ENCODE measurements around the gene C11orf86.

Gene C11orf86

DNA sequence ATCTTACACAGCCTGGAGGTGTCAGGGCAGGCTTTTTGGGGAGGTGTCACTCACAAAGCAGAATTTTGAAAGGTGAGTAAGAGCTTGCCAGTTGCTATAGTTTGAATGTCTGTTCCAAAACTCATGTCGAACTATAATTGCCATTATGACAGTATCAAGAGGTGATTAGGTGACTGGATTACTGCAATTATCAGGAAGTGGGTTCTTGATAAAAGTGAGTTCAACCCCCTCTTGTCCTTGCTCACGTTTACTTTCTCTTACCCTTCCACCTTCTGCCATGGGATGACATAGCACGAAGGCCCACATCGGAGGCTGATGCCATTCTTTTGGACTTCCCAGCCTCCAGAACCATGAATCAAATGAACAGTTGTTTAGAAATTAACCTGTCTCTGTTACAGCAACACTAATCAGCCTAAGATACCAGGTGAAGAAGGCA lies 4.7 kb upstream of the C11orf86 start:
- H3K4me1 ChIP-seq (ENCODE audit: control insufficient read depth, low read length): no peaks in the 10 kb centered on the region
- no peaks in the 10 kb centered on the region for H3F3A ChIP-seq (ENCODE audit: control insufficient read depth, insufficient read depth)
- H3K27ac ChIP-seq (ENCODE audit: low read depth, low read length): no peak overlapping the region
- no peaks in the 10 kb centered on the region for H3K36me3 ChIP-seq (ENCODE audit: control insufficient read depth, low read length)
- H4K20me1 ChIP-seq (ENCODE audit: control insufficient read depth, insufficient read depth, low read depth, low read length): no peaks in the 10 kb centered on the region
- peaks cover 10% of the 10 kb centered on the region; the same call in 1 of the 2 replicates for H3K27me3 ChIP-seq (ENCODE audit: control insufficient read depth, low read length)
- H3K4me2 ChIP-seq (ENCODE audit: low read length): no peak overlapping the region
- H3K79me2 ChIP-seq (ENCODE audit: control insufficient read depth, low read length): no peaks in the 10 kb centered on the region
- no peak overlapping the region for H3K4me3 ChIP-seq (ENCODE audit: low read length)
- no peaks in the 10 kb centered on the region for H3K9me2 ChIP-seq (replicated peaks; ENCODE audit: control insufficient read depth, low read length)
- TF ChIP-seq EZH2phosphoT487 (IDR thresholded peaks at IDR 0.05; ENCODE audit: borderline replicate concordance, low read length): no peak
- TF ChIP-seq, protein P1, sequence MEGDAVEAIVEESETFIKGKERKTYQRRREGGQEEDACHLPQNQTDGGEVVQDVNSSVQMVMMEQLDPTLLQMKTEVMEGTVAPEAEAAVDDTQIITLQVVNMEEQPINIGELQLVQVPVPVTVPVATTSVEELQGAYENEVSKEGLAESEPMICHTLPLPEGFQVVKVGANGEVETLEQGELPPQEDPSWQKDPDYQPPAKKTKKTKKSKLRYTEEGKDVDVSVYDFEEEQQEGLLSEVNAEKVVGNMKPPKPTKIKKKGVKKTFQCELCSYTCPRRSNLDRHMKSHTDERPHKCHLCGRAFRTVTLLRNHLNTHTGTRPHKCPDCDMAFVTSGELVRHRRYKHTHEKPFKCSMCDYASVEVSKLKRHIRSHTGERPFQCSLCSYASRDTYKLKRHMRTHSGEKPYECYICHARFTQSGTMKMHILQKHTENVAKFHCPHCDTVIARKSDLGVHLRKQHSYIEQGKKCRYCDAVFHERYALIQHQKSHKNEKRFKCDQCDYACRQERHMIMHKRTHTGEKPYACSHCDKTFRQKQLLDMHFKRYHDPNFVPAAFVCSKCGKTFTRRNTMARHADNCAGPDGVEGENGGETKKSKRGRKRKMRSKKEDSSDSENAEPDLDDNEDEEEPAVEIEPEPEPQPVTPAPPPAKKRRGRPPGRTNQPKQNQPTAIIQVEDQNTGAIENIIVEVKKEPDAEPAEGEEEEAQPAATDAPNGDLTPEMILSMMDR (IDR thresholded peaks at IDR 0.05; ENCODE audit: low read depth, low read length, poor library complexity, severe bottlenecking): no peak
- H3K9me3 ChIP-seq (ENCODE audit: control insufficient read depth, insufficient read depth, low read length): no peaks in the 10 kb centered on the region

DNA sequence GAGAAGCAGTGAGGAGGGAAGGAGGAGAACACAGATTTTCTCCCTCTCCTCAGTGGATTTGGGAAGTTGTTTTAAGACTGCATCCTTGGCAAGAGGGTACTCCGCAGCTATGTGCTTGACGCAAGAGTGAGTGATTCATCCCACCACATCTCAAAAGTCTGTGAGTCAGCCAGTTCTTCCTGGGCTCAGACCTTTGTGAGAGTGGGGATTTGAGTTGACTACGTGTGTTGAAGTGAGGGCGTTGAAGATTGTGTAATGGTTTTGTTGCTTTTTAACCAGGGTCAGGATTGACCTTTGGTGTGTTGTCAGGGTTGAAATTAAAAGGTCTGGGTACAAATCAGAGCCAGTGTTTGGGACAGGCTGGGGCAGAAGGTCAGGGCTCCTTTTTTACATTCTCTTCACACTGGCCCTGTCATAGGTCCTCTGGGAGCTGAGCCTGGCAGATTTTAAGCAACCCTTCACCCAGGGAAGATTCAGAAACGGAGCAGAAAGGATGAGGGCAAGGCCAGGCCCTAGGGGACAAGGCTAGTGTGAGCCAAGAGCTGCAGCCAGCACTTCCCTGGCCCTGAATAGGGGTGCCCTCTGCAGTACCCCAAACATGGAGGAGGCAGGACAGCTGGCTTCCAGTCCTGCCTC lies 4.2 kb upstream of the C11orf86 start:
- Histone ChIP-seq H3K79me2 (ENCODE audit: control insufficient read depth, low read length) (no peaks in the 10 kb centered on the region), H3K36me3 (ENCODE audit: control insufficient read depth, low read length) (no peaks in the 10 kb centered on the region), H4K20me1 (ENCODE audit: control insufficient read depth, insufficient read depth, low read depth, low read length) (no peaks in the 10 kb centered on the region), H3F3A (ENCODE audit: control insufficient read depth, insufficient read depth) (no peaks in the 10 kb centered on the region), H3K4me3 (ENCODE audit: low read length) (no peak overlapping the region), H3K9me2 (replicated peaks; ENCODE audit: control insufficient read depth, low read length) (no peaks in the 10 kb centered on the region), H3K27ac (ENCODE audit: low read depth, low read length) (no peak overlapping the region), H3K27me3 (ENCODE audit: control insufficient read depth, low read length) (peaks cover 10% of the 10 kb centered on the region; the same call in 1 of the 2 replicates), H3K4me1 (ENCODE audit: control insufficient read depth, low read length) (no peaks in the 10 kb centered on the region), H3K4me2 (ENCODE audit: low read length) (no peak overlapping the region), H3K9me3 (ENCODE audit: control insufficient read depth, insufficient read depth, low read length) (no peaks in the 10 kb centered on the region)
- no peak for TF ChIP-seq EZH2phosphoT487 (IDR thresholded peaks at IDR 0.05; ENCODE audit: borderline replicate concordance, low read length)
- TF ChIP-seq, protein P1 (IDR thresholded peaks at IDR 0.05; ENCODE audit: low read depth, low read length, poor library complexity, severe bottlenecking): no peak

DNA sequence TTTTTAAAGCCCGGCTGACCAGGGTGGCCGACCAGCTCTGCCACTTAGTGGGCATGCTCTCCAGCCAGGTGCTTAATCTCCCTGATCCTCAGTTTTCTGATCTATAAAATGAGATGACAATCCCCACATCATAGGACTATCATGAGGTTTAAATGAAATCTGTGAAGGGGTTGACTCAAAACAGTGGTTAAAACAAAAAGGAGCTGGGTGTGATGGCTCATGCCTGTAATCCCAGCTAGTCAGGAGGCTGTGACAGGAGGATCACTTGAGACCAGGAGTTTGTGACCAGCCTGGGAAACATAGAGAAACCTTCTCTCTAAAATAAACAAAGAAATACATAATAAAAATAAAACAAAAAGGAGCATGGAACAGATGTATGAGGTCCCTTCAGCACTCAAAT lies 3.6 kb upstream of the C11orf86 start:
- no peak overlapping the region for H3K27ac ChIP-seq (ENCODE audit: low read depth, low read length)
- no peaks in the 10 kb centered on the region for H3K36me3 ChIP-seq (ENCODE audit: control insufficient read depth, low read length)
- H3K27me3 ChIP-seq (ENCODE audit: control insufficient read depth, low read length): peaks cover 10% of the 10 kb centered on the region; the same call in 1 of the 2 replicates
- no peaks in the 10 kb centered on the region for H3K79me2 ChIP-seq (ENCODE audit: control insufficient read depth, low read length)
- no peaks in the 10 kb centered on the region for H4K20me1 ChIP-seq (ENCODE audit: control insufficient read depth, insufficient read depth, low read depth, low read length)
- H3K4me2 ChIP-seq (ENCODE audit: low read length): no peak overlapping the region
- no peaks in the 10 kb centered on the region for H3K4me1 ChIP-seq (ENCODE audit: control insufficient read depth, low read length)
- H3F3A ChIP-seq (ENCODE audit: control insufficient read depth, insufficient read depth): no peaks in the 10 kb centered on the region
- no peaks in the 10 kb centered on the region for H3K9me2 ChIP-seq (replicated peaks; ENCODE audit: control insufficient read depth, low read length)
- TF ChIP-seq, protein P1 (IDR thresholded peaks at IDR 0.05; ENCODE audit: low read depth, low read length, poor library complexity, severe bottlenecking): no peak
- TF ChIP-seq EZH2phosphoT487 (IDR thresholded peaks at IDR 0.05; ENCODE audit: borderline replicate concordance, low read length): no peak
- no peak overlapping the region for H3K4me3 ChIP-seq (ENCODE audit: low read length)
- no peaks in the 10 kb centered on the region for H3K9me3 ChIP-seq (ENCODE audit: control insufficient read depth, insufficient read depth, low read length)
